ENCODE data around the gene PCDHGC4.

GRCh38 chr5:141528291-141528984, 43.6 kb downstream of the PCDHGC4 start:
- TF ChIP-seq PATZ1 (CRISPR knock-in tag; IDR thresholded peaks at IDR 0.05; ENCODE audit: borderline replicate concordance): no peak
- no peak for TF ChIP-seq CREB5 (CRISPR knock-in tag; IDR thresholded peaks at IDR 0.05; ENCODE audit: low read depth)
- no peak for TF ChIP-seq ISL1 (CRISPR knock-in tag; IDR thresholded peaks at IDR 0.05)
- no peak for TF ChIP-seq TOX (CRISPR knock-in tag; IDR thresholded peaks at IDR 0.05; ENCODE audit: borderline replicate concordance)
- no peak for TF ChIP-seq CSDC2 (CRISPR knock-in tag; IDR thresholded peaks at IDR 0.05)
- TF ChIP-seq ESRRG (CRISPR knock-in tag; IDR thresholded peaks at IDR 0.05): no peak

Measured in SK-N-SH treated with all-trans-retinoic acid at 6 μM for 48 hours (cell line).